ENCODE results near the gene INPP5K. TPM values are rescaled to one million over a fixed set of nuclear protein-coding genes. Genes with fewer than 3 reads are reported as not detected.

INPP5K gene
- total and polyA plus RNA-seq, 12 donors: 11.1 to 91.6 (median 36.2) TPM

GRCh38 chr17:1469231-1469852 lies 47.1 kb downstream of the INPP5K start:
- no peaks in the 10 kb centered on the region for H3K27me3 ChIP-seq
- H3K4me3 ChIP-seq: no peak overlapping the region
- H3K27ac ChIP-seq: peak overlapping the region in 1 of 5 donors; percentile 61
- WGBS, 4 donors: 73 to 87% (median 80%) methylated on average over 28 of the region's 28 CpGs
- peak in 1 of 7 donors; percentile 41 for DNase-seq
- H3K9me3 ChIP-seq (replicated peaks in 1 of 3): no peaks in the 10 kb centered on the region
- intact Hi-C loops (cut with DNase I): no loop called here
- no peaks in the 10 kb centered on the region for H3K4me1 ChIP-seq (replicated peaks in 1 of 2)
- TF ChIP-seq, protein P1, sequence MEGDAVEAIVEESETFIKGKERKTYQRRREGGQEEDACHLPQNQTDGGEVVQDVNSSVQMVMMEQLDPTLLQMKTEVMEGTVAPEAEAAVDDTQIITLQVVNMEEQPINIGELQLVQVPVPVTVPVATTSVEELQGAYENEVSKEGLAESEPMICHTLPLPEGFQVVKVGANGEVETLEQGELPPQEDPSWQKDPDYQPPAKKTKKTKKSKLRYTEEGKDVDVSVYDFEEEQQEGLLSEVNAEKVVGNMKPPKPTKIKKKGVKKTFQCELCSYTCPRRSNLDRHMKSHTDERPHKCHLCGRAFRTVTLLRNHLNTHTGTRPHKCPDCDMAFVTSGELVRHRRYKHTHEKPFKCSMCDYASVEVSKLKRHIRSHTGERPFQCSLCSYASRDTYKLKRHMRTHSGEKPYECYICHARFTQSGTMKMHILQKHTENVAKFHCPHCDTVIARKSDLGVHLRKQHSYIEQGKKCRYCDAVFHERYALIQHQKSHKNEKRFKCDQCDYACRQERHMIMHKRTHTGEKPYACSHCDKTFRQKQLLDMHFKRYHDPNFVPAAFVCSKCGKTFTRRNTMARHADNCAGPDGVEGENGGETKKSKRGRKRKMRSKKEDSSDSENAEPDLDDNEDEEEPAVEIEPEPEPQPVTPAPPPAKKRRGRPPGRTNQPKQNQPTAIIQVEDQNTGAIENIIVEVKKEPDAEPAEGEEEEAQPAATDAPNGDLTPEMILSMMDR (IDR thresholded peaks at IDR 0.05): no peak
- TF ChIP-seq POLR2A (IDR thresholded peaks at IDR 0.05): no peak
- H3K36me3 ChIP-seq (replicated peaks in 1 of 2): peaks cover 0 to 46% of the 10 kb centered on the region in 2 donors

DNA sequence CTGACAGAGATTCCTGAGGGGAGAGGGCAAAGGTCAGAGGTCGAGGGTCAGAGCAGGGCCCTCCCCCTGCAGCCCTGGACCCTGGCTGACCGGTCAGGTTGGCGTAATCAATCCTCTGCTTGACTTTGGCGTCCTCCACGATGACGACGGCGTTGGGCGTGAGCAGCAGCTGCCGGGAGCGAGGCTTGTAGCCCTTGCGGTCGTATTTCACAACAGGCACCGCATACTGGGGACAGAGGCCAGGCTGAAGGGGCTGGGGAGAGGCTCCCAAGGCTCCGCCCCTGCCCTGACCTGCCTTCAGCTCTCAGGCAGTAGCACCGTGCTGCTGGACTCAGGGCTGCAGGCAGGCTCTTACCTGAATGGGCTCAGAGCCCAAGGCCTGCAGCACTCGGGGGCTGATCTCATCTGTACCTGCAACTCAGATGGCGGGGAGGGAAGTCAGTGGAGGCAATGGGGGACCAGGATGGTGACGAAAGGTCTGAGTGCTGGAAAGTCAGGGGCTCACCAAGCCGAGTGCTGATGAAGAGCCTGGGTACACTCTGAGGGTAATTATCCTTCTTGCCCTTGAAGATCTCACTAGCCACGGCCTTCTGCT lies 48.4 kb downstream of the INPP5K start:
- peak overlapping the region in 1 of 5 donors; percentile 61 for H3K27ac ChIP-seq
- 74 to 93% (median 80%) methylated on average over 3 to 21 of the region's 21 CpGs for WGBS, 4 donors

DNA sequence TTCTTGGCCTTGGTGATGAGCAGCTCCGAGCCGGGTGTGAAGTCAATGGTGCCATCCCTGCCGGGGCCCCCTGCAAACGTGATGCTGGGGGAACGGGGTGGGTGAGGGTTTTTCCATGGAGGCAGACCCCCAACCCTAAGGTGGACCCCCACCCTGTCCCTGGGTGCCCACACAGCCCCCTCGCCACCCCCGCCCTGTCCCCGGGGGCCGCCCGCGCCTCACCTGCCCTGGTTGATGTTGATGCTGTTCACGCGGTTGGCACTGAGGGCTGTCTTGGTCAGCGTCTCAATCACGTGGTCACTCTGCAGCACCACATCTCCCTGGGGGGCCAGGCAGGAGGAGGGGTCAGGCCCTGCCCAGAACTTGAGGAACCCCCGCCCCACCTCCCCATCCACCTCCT lies 49.2 kb downstream of the INPP5K start:
- H3K4me1 ChIP-seq (replicated peaks in 1 of 2): no peaks in the 10 kb centered on the region
- intact Hi-C loops (cut with DNase I): no loop called here
- 90 to 96% (median 93%) methylated on average over 3 to 16 of the region's 16 CpGs for WGBS, 4 donors
- no peak overlapping the region for H3K27ac ChIP-seq
- H3K9me3 ChIP-seq (replicated peaks in 1 of 3): no peaks in the 10 kb centered on the region
- no peak for DNase-seq
- no peak overlapping the region for H3K4me3 ChIP-seq
- peaks cover 0 to 47% of the 10 kb centered on the region in 2 donors for H3K36me3 ChIP-seq (replicated peaks in 1 of 2)
- no peaks in the 10 kb centered on the region for H3K27me3 ChIP-seq
- no peak for TF ChIP-seq POLR2A (IDR thresholded peaks at IDR 0.05)
- TF ChIP-seq, protein P1 (IDR thresholded peaks at IDR 0.05): no peak

More for the DNA sequence above, 48.4 kb downstream of the INPP5K start:
- H3K9me3 ChIP-seq (replicated peaks in 1 of 3): no peaks in the 10 kb centered on the region
- peaks cover 0 to 47% of the 10 kb centered on the region in 2 donors for H3K36me3 ChIP-seq (replicated peaks in 1 of 2)
- peak in 4 of 7 donors; percentile 32 to 50 (median 44) for DNase-seq
- TF ChIP-seq, protein P1 (IDR thresholded peaks at IDR 0.05): no peak
- TF ChIP-seq POLR2A (IDR thresholded peaks at IDR 0.05): no peak
- no peaks in the 10 kb centered on the region for H3K4me1 ChIP-seq (replicated peaks in 1 of 2)
- intact Hi-C loops (cut with DNase I): no loop called here
- no peak overlapping the region for H3K4me3 ChIP-seq
- no peaks in the 10 kb centered on the region for H3K27me3 ChIP-seq

GRCh38 chr17:1464186-1464585 lies 52.2 kb downstream of the INPP5K start:
- Histone ChIP-seq H3K27ac (no peak overlapping the region), H3K4me1 (replicated peaks in 1 of 2) (peaks cover 8 to 13% of the 10 kb centered on the region in 2 donors), H3K9me3 (replicated peaks in 1 of 3) (no peaks in the 10 kb centered on the region), H3K36me3 (replicated peaks in 1 of 2) (peaks cover 0 to 25% of the 10 kb centered on the region in 2 donors), H3K4me3 (no peak overlapping the region), H3K27me3 (no peaks in the 10 kb centered on the region)
- intact Hi-C loops (cut with DNase I): no loop called here
- WGBS, 4 donors: 61 to 100% (median 89%) methylated on average over 2 to 8 of the region's 8 CpGs
- no peak for TF ChIP-seq POLR2A (IDR thresholded peaks at IDR 0.05)
- TF ChIP-seq, protein P1 (IDR thresholded peaks at IDR 0.05): no peak
- no peak for DNase-seq
